Measurements from ENCODE around the gene BORCS6. TPM values are rescaled to one million over a fixed set of nuclear protein-coding genes. Genes with fewer than 3 reads are reported as not detected.

BORCS6 gene
- total and polyA plus RNA-seq, 3 donors from 2014 or later, result 8.5 to 10.4 (median 8.7) TPM

- DNase-seq, result no peak
- TF ChIP-seq CTCF (IDR thresholded peaks at IDR 0.05), result no peak
- TF ChIP-seq POLR2A (IDR thresholded peaks at IDR 0.05), result no peak
- Histone ChIP-seq H3K9me3 (no peaks in the 10 kb centered on the region), H3K4me3 (peak overlapping the region; percentile 95 to 99), H3K4me1 (peaks cover 37% of the 10 kb centered on the region), H3K27ac (peak overlapping the region; percentile 99 to 100), H3K36me3 (ENCODE audit: low read depth, missing control alignments) (no peaks in the 10 kb centered on the region), H3K27me3 (no peaks in the 10 kb centered on the region)
- intact Hi-C loops (cut with DNase I; ENCODE audit: low total_unique reads), result no loop called here
- 4 to 6% methylated on average over 14 of the region's 14 CpGs for WGBS, 2 donors
Measured at GRCh38 chr17:8155231-8155995, 34.6 kb downstream of the BORCS6 start.

GRCh38 chr17:8154608-8155155 is 35.3 kb downstream of the BORCS6 start:
- intact Hi-C loops (cut with DNase I; ENCODE audit: low total_unique reads), result loop anchor here (5.0 kb wide), 1 partner anchor 312 kb away; no protein-coding TSS in a partner anchor
- Histone ChIP-seq H3K4me1 (peaks cover 44% of the 10 kb centered on the region), H3K27me3 (no peaks in the 10 kb centered on the region), H3K27ac (peak overlapping the region; percentile 99 to 100), H3K9me3 (no peaks in the 10 kb centered on the region), H3K4me3 (peak overlapping the region; percentile 95 to 99), H3K36me3 (ENCODE audit: low read depth, missing control alignments) (no peaks in the 10 kb centered on the region)
- DNase-seq, result no peak
- TF ChIP-seq CTCF (IDR thresholded peaks at IDR 0.05) (no peak), POLR2A (IDR thresholded peaks at IDR 0.05) (no peak)
- 4 to 8% methylated on average over 11 of the region's 11 CpGs for WGBS, 2 donors

GRCh38 chr17:8153957-8154607 is 35.9 kb downstream of the BORCS6 start:
- 0 to 5% methylated on average over 16 to 22 of the region's 22 CpGs for WGBS, 2 donors
- Histone ChIP-seq H3K27ac (peak overlapping the region; percentile 99 to 100), H3K9me3 (no peaks in the 10 kb centered on the region), H3K4me3 (peak overlapping the region; percentile 95 to 99), H3K36me3 (ENCODE audit: low read depth, missing control alignments) (no peaks in the 10 kb centered on the region), H3K4me1 (peaks cover 42% of the 10 kb centered on the region), H3K27me3 (no peaks in the 10 kb centered on the region)
- TF ChIP-seq CTCF (IDR thresholded peaks at IDR 0.05), result peak in 1 of 3 experiments; percentile 10
- peak; percentile 78 for TF ChIP-seq POLR2A (IDR thresholded peaks at IDR 0.05)
- peak; percentile 99 for DNase-seq
- intact Hi-C loops (cut with DNase I; ENCODE audit: low total_unique reads), result loop anchor here (5.0 kb wide), 1 partner anchor 312 kb away; no protein-coding TSS in a partner anchor

- Histone ChIP-seq H3K27me3 (no peaks in the 10 kb centered on the region), H3K27ac (peak overlapping the region; percentile 99 to 100), H3K4me1 (peaks cover 41% of the 10 kb centered on the region), H3K36me3 (ENCODE audit: low read depth, missing control alignments) (no peaks in the 10 kb centered on the region), H3K4me3 (peak overlapping the region; percentile 95 to 99), H3K9me3 (no peaks in the 10 kb centered on the region)
- WGBS, 2 donors, result 13 to 23% methylated on average over 13 of the region's 13 CpGs
- DNase-seq, result peak; percentile 90
- intact Hi-C loops (cut with DNase I; ENCODE audit: low total_unique reads), result loop anchor here (5.0 kb wide), 1 partner anchor 311 kb away; no protein-coding TSS in a partner anchor
- no peak for TF ChIP-seq POLR2A (IDR thresholded peaks at IDR 0.05)
Measured at GRCh38 chr17:8153525-8153956, 36.4 kb downstream of the BORCS6 start.

GRCh38 chr17:8153031-8153451 is 36.9 kb downstream of the BORCS6 start:
- Histone ChIP-seq H3K4me1 (peaks cover 41% of the 10 kb centered on the region), H3K27me3 (no peaks in the 10 kb centered on the region), H3K36me3 (ENCODE audit: low read depth, missing control alignments) (no peaks in the 10 kb centered on the region), H3K27ac (peak overlapping the region; percentile 99 to 100), H3K4me3 (peak overlapping the region; percentile 73 to 99), H3K9me3 (no peaks in the 10 kb centered on the region)
- DNase-seq, result no peak
- intact Hi-C loops (cut with DNase I; ENCODE audit: low total_unique reads), result loop anchor here (5.0 kb wide), 1 partner anchor 311 kb away; no protein-coding TSS in a partner anchor
- 34 to 56% methylated on average over 7 of the region's 7 CpGs for WGBS, 2 donors
- TF ChIP-seq CTCF (IDR thresholded peaks at IDR 0.05) (no peak), POLR2A (IDR thresholded peaks at IDR 0.05) (no peak)
